Tibial nerve (tissue), 4 donors: ENCODE results near the gene STYXL1.
"Not testable (repeated sequence)": the region's sequence is repeated elsewhere in the genome, so short reads cannot be mapped to it uniquely, and the experiment has no call there.

Source experiments
- CTCF ChIP-seq, 5 experiments: fragments of 200-600 bp in 3 of 5; fragments of 450-650 bp in 2 of 5; sonication (generic) in 3 of 5; IDR thresholded peaks; one replicate each; pipeline ENCODE4 v1.5.1; 2016 to 2019; ENCODE audit warnings: antibody characterized with exemption in 5 of 5, mild to moderate bottlenecking in 3 of 5, moderate library complexity in 2 of 5
- EP300 ChIP-seq, 2 donors: sonication (generic); formaldehyde crosslinking; IDR thresholded peaks; one replicate each; pipeline ENCODE4 v1.6.1; 2017; ENCODE audit warnings: antibody characterized with exemption in 2 of 2, mild to moderate bottlenecking in 1 of 2
- POLR2A ChIP-seq, 2 donors: fragments of 450-650 bp; IDR thresholded peaks; one replicate each; pipeline ENCODE4 v1.6.1; 2017; ENCODE audit warnings: antibody characterized with exemption in 2 of 2, mild to moderate bottlenecking in 2 of 2, moderate library complexity in 2 of 2

- not testable (repeated sequence) for TF ChIP-seq POLR2A, CTCF, EP300 (IDR thresholded peaks at IDR 0.05)
Observed at GRCh38 chr7:76084115-76084514, 36.3 kb upstream of the STYXL1 start.
